H7 (cell line): ENCODE results near the gene FOXE1. TPM values are rescaled to one million over a fixed set of nuclear protein-coding genes. Genes with fewer than 3 reads are reported as not detected.

Experiments
- DNase-seq: peaks from one replicate; pipeline ENCODE4 v3.0.0; 2012
- H3K27me3 ChIP-seq: 2 replicates; pipeline ENCODE4 v1.6.0; 2011; ENCODE audit warnings: mild to moderate bottlenecking, low read length; ENCODE audit not compliant: control insufficient read depth, insufficient read depth
- H3K36me3 ChIP-seq: replicated peaks from 2 replicates; pipeline ENCODE4 v1.5.1; 2011; ENCODE audit warnings: low read length; ENCODE audit not compliant: control insufficient read depth, insufficient read depth
- H3K4me3 ChIP-seq: 2 replicates; pipeline ENCODE4 v1.5.1; 2011; ENCODE audit warnings: low read depth, mild to moderate bottlenecking, control low read depth, low read length, moderate library complexity; ENCODE audit not compliant: insufficient read depth
- total RNA-seq: library from RNA; depleted of rRNA; stranded (reverse); fragments of >200 nt; shearing (Covaris generic); gene quantifications from 2 replicates; pipeline ENCODE4 v1.2.3, GENCODE V29; 2014

The FOXE1 gene
- total RNA-seq, 1 experiment from 2014 or later = 0.14 TPM

DNA sequence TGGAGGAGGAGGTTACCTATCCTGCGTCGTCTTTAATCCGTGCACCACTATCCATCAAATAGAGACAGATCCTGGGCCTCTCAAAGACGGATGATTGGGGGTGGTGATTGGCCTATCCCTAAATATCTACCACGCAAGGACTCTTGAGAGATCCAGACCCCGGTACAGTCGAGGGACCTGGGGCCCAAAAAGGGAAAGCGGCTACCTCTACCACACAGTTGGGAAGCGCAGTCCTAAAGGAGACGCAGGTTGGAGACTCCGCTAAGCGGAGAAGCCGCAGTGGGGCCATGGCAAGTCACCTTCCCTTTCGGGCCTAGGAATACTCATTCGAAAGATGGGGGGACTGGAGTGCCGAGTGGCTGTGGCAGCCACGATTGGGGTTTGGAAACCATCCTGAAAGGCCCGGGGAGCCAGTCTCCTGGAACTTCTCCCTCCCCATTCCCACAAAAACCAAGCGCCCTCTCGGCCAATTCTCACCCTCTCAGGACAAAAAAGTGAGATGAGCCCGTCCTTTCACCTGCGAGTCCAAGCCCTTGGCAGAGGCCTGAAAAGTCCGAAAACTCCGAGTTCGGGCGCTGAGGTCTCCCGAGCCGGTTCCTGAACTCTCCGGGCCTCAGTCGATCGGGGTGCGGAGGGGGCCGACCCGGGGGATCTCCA lies 499 bp upstream of the FOXE1 start:
- DNase-seq = peak; percentile 65
- Histone ChIP-seq H3K4me3 (peak overlapping the region; percentile 37), H3K27me3 (peaks cover 100% of the 10 kb centered on the region), H3K36me3 (no peaks in the 10 kb centered on the region)

GRCh38 chr9:97853844-97854695 lies 1.0 kb downstream of the FOXE1 start:
- peak; percentile 82 for DNase-seq
- peaks cover 100% of the 10 kb centered on the region for H3K27me3 ChIP-seq
- H3K4me3 ChIP-seq = peak overlapping the region; percentile 37
- no peaks in the 10 kb centered on the region for H3K36me3 ChIP-seq

GRCh38 chr9:97854696-97855485 lies 1.9 kb downstream of the FOXE1 start:
- Histone ChIP-seq H3K36me3 (no peaks in the 10 kb centered on the region), H3K27me3 (peaks cover 100% of the 10 kb centered on the region), H3K4me3 (no peak overlapping the region; the same call in none of the 2 replicates)
- peak; percentile 60 for DNase-seq

DNA sequence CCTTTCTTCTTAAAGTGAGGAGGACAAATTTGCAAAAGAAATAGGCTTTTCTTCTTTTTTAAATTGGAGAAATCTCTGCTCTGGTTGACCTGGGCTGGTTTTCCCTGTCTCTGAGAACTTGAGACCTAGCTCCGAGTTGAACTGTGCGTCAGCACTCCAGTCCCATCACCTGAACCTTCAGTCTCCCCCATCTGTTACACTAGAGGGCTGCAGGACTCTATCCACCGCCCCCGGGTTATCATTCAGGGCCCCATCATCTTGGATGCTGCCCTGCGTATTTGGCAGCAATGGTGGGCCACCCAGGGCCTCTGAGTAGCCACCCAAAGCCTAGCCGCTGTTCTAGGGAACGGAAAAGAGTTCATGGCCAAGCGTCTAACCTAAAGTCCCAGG lies 2.5 kb downstream of the FOXE1 start:
- peak; percentile 54 for DNase-seq
- Histone ChIP-seq H3K36me3 (no peaks in the 10 kb centered on the region), H3K27me3 (peaks cover 100% of the 10 kb centered on the region), H3K4me3 (no peak overlapping the region)

DNA sequence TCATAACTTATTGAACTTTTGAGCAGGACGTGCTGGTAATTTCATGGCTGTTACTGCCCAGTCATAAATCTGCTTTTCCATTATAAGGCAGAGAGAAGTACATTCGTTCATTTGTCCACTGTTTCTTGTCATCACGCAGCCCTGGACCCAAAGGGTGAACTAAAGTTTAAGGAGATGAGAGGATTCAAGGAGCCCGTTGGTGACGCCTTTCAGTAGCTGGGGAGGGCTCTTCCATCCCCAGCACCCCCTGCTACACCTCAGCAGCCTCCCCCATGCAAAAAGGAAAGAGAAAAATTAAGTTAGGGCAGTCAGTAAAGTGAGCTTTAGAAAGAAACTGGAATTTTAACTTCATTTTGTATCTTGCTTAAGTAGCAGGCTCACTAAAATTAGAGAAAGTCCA lies 2.9 kb downstream of the FOXE1 start:
- peaks cover 100% of the 10 kb centered on the region for H3K27me3 ChIP-seq
- no peak for DNase-seq
- no peak overlapping the region for H3K4me3 ChIP-seq
- H3K36me3 ChIP-seq = no peaks in the 10 kb centered on the region

DNA sequence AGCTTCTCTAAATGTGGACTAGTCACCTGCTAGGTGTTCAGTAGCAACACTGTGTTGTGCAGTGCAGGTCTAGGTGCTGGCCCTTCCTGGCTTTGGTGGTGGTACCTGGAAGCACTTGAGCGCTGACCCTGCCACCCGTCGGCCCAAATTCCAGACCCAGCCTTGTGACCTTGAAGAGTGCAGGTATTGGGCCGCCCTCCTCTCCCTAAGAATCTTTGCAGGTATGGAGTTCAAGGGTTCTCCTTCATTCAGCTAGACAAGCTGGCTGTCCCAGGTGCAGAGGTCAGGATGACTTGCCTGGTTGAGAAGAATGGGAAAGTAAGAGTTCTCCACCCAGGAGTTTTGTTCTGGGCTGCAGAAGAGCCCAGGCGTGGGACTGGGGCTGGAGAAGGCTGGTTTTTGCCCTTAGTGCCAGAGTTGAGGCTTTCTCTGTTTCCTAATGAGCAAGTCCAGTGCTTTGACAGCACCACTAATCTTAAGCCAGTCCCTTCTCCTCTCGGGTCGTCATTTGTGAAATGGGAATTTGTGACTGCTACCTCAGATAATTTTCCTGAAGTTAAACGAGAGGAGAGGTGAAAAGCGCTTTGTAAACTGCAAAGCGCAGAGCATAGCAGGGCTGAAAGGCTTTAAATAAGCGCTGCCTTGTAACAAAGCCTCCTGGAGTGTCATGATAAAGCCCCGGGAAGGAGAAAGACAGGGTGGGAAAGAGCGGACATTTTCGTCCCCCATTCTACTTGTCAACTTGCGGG lies 4.0 kb downstream of the FOXE1 start:
- no peak for DNase-seq
- peaks cover 99% of the 10 kb centered on the region for H3K27me3 ChIP-seq
- no peaks in the 10 kb centered on the region for H3K36me3 ChIP-seq
- no peak overlapping the region for H3K4me3 ChIP-seq

DNA sequence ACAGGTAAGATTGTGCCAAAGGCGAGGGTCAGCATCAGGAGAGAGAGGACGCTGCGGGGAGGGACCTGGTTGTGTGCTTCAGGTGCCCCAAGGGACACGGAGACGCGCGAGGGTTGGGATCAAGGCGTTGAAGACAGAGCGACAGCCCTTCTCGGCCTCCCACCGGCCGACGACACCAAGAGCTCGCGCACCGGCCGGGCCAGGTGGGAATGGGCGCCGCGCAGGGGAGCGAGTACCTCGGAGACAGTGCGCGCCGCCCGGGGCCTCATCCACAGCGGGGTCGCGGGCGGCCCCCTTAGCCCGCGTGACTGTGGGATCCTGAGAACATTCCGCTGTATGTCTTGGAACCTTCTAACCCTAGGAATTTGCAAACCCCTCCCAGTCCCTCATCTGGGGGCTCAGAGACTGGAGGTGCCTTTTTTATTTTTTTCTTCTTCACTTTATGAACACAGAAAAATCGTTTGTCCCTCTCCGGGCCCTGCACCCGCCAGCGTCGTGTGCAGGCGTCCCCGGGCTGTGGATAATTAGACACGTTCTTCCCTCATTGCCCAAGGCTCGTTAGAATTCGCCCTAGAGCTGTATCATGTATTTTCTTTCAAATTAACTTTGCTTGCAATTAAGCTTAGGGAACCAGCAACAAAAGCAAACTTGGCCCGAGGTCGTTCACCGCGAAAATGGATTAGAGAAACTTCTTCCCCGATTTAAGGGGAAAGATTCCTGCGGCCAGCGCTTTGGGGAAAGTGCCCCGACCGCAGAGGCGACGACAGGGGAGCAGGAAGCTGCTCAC lies 4.8 kb downstream of the FOXE1 start:
- Histone ChIP-seq H3K27me3 (peaks cover 91% of the 10 kb centered on the region), H3K4me3 (no peak overlapping the region)
- peak; percentile 62 for DNase-seq

GRCh38 chr9:97858393-97858713 lies 5.3 kb downstream of the FOXE1 start:
- no peak for DNase-seq
- H3K27me3 ChIP-seq = peaks cover 85% of the 10 kb centered on the region
- H3K36me3 ChIP-seq = no peaks in the 10 kb centered on the region
- H3K4me3 ChIP-seq = no peak overlapping the region

More for the DNA sequence above, 4.8 kb downstream of the FOXE1 start:
- no peaks in the 10 kb centered on the region for H3K36me3 ChIP-seq

DNA sequence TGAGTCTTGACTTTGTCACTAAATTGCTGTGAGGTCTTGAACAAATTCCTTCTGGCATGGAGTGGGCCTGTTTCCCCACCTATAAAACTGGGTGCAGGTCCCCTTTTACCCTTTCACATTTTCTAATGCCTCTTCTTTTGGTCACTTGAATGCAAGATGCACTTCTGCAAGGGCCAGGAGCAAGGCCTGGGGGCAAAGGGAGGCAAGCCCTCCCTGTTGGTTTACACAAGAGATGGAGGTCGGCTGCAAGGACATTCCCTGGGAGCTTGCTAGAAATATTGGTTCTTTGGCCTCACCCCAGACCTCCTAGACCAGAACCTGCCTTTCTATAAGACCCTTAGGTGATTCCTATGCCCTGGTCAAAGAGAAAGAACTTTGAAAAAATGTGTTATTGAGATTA lies 5.8 kb downstream of the FOXE1 start:
- no peak for DNase-seq
- Histone ChIP-seq H3K4me3 (no peak overlapping the region), H3K27me3 (peaks cover 81% of the 10 kb centered on the region), H3K36me3 (no peaks in the 10 kb centered on the region)

GRCh38 chr9:97859346-97859745 lies 6.3 kb downstream of the FOXE1 start:
- Histone ChIP-seq H3K36me3 (no peaks in the 10 kb centered on the region), H3K27me3 (peaks cover 75% of the 10 kb centered on the region), H3K4me3 (no peak overlapping the region)
- DNase-seq = no peak

DNA sequence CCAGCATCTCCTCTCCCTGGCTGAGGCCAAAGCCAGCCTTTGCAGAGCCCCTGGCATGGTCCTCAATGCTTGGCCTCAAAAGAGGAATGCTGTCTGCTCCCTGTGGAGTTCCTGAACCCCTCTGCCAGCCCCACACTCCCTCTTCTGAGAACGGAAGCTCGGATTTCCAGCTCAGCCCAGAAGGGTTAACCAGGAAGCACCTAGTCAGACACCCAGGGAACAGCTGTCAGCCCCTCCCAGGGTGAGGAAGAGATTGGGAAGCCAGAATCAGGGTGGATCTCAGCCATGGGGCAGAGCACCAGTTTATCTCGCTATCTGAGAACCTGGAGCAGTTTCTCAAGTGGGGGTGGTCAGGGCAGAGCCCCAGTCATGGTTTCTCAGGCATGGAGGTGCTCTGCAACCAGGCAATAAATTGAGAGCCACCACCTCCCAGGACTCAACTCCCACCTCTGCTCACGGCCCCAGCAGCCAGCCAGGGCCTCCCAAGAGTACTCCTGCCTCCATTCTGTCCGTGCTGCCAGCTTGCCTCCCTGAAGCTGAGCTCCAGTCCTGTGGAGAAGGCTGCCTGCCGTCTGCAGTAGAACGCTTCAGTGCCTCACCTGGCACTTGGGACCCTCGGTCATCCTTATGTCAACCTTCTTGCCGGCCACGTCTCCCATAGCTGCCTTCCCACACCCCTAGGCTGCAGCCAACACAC lies 7.6 kb downstream of the FOXE1 start:
- no peak for DNase-seq
- Histone ChIP-seq H3K4me3 (no peak overlapping the region), H3K36me3 (no peaks in the 10 kb centered on the region), H3K27me3 (peaks cover 63% of the 10 kb centered on the region)

- no peak overlapping the region for H3K4me3 ChIP-seq
- no peaks in the 10 kb centered on the region for H3K36me3 ChIP-seq
- H3K27me3 ChIP-seq = peaks cover 58% of the 10 kb centered on the region
- no peak for DNase-seq
Measured at GRCh38 chr9:97861148-97861475, 8.1 kb downstream of the FOXE1 start.

DNA sequence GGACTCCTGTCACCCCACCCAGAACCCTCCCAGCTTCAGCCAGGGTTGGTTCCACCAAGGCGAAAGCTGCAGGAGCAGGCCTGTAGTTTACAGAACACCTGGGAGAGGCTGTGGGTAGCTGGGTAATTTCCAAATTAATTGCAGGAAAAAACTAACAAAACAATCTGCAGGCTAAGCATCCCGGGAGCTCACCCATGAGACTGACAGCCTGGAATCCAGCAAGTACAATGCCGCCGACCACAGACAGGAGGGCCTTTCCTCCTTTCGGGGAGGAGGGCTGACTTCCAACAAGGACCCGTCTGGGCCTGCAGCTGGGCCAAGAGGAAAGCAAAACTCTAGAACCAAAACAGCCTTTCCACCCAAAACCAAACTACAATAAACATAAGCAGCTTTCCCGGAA lies 10.3 kb downstream of the FOXE1 start:
- no peak overlapping the region for H3K4me3 ChIP-seq
- no peak for DNase-seq
- no peaks in the 10 kb centered on the region for H3K36me3 ChIP-seq
- peaks cover 36% of the 10 kb centered on the region for H3K27me3 ChIP-seq
